Left lung (tissue), 10 donors: ENCODE data around the gene RMDN2. TPM values are rescaled to one million over a fixed set of nuclear protein-coding genes. Genes with fewer than 3 reads are reported as not detected.
A peak's percentile ranks its signal among the peaks of the same experiment; 100 is the strongest.

Source experiments
- ATAC-seq: fragments of 200-7000 bp; cut with Tn5 transposase; one replicate; pipeline ENCODE4 v1.9.1; 2020; ENCODE audit warnings: moderate library complexity
- DNase-seq, 4 donors: peaks; one replicate each; pipeline ENCODE4 v3.0.0-alpha.2; 2013 to 2020
- H3K27ac ChIP-seq, 2 donors: fragments of 200-600 bp; sonication (generic) in 1 of 2; one replicate each; pipeline versions ENCODE4 v1.5.0 to v1.8.0; 2020 to 2021
- H3K27me3 ChIP-seq, 2 donors: fragments of 200-600 bp; sonication (generic) in 1 of 2; one replicate each; pipeline versions ENCODE4 v1.5.0 to v1.8.0; 2020 to 2021
- H3K36me3 ChIP-seq, 2 donors: fragments of 200-600 bp; sonication (generic) in 1 of 2; one replicate each; pipeline versions ENCODE4 v1.5.0 to v1.8.0; 2020 to 2021
- H3K4me1 ChIP-seq, 2 donors: fragments of 200-600 bp; one replicate each; pipeline ENCODE4 v1.8.0; 2021
- H3K4me3 ChIP-seq, 2 donors: fragments of 200-600 bp; sonication (generic) in 1 of 2; one replicate each; pipeline versions ENCODE4 v1.5.0 to v1.8.0; 2020 to 2021; ENCODE audit warnings: mild to moderate bottlenecking in 1 of 2
- H3K9me3 ChIP-seq, 2 donors: fragments of 200-600 bp; sonication (generic) in 1 of 2; one replicate each; pipeline versions ENCODE4 v1.5.0 to v1.8.0; 2020 to 2021
- intact Hi-C, 2 donors: fragments of 100-400 bp; cut with DNase I; formaldehyde crosslinking; loops; one replicate each; pipeline versions ENCODE4 v1.11.2 to v1.14.2; 2022
- polyA plus RNA-seq, 6 donors: library from polyadenylated mRNA; unstranded; fragments of 120-200 nt; gene quantifications; one replicate each; pipeline ENCODE4 v1.2.1, GENCODE V29; 2013; ENCODE audit not compliant: insufficient read length in 6 of 6
- total RNA-seq, 2 donors: library from RNA; stranded (reverse); fragmentation: NEBNext Ultra II Directional; extraction: Animal tissue kit (Norgen Biotek cat#: 25700); gene quantifications; one replicate each; pipeline ENCODE4 v1.2.1, GENCODE V29; 2021
- TF ChIP-seq, protein P1 (sequence below), 2 donors: fragments of 200-600 bp; sonication (generic) in 1 of 2; IDR thresholded peaks; one replicate each; pipeline versions ENCODE4 v1.5.0 to v1.8.0; 2021; ENCODE audit warnings: antibody characterized with exemption in 2 of 2
- donor health status: DM: no; HTN: yes; CAD: no.
- donor health status: DM: no; HTN: no; CAD: no.

The RMDN2 gene
- total and polyA plus RNA-seq, 8 donors = 14.2 to 21.7 (median 16.6) TPM

DNA sequence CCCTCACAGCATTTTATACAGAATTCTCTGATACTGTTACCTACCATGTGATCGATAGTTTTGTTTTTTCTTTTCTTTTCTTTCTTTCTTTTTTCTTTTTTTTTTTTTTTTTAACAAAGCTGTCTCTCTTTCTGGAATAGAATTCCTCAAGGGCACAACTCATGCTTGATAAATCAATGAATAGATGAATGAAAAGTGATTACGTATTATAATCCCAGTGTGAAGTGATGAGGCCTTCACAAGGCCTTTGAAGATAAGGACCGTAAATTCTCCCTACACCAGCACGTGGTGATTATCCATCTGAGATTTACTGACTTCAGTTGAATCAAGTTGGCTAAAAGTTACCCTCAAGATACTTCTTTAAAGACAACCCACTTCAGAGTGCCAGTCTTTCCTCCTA, 46.6 kb upstream of the RMDN2 start:
- H3K9me3 ChIP-seq = no peaks in the 10 kb centered on the region
- no peak for ATAC-seq
- no peaks in the 10 kb centered on the region for H3K27me3 ChIP-seq
- TF ChIP-seq, protein P1, sequence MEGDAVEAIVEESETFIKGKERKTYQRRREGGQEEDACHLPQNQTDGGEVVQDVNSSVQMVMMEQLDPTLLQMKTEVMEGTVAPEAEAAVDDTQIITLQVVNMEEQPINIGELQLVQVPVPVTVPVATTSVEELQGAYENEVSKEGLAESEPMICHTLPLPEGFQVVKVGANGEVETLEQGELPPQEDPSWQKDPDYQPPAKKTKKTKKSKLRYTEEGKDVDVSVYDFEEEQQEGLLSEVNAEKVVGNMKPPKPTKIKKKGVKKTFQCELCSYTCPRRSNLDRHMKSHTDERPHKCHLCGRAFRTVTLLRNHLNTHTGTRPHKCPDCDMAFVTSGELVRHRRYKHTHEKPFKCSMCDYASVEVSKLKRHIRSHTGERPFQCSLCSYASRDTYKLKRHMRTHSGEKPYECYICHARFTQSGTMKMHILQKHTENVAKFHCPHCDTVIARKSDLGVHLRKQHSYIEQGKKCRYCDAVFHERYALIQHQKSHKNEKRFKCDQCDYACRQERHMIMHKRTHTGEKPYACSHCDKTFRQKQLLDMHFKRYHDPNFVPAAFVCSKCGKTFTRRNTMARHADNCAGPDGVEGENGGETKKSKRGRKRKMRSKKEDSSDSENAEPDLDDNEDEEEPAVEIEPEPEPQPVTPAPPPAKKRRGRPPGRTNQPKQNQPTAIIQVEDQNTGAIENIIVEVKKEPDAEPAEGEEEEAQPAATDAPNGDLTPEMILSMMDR (IDR thresholded peaks at IDR 0.05) = no peak
- no peak for DNase-seq
- H3K36me3 ChIP-seq = no peaks in the 10 kb centered on the region
- intact Hi-C loops = loop anchor here in 1 of 2 donors (10.0 kb wide), 1 partner anchor 464 kb away; no protein-coding TSS in a partner anchor
- no peaks in the 10 kb centered on the region for H3K4me1 ChIP-seq
- H3K4me3 ChIP-seq = no peak overlapping the region
- no peak overlapping the region for H3K27ac ChIP-seq

DNA sequence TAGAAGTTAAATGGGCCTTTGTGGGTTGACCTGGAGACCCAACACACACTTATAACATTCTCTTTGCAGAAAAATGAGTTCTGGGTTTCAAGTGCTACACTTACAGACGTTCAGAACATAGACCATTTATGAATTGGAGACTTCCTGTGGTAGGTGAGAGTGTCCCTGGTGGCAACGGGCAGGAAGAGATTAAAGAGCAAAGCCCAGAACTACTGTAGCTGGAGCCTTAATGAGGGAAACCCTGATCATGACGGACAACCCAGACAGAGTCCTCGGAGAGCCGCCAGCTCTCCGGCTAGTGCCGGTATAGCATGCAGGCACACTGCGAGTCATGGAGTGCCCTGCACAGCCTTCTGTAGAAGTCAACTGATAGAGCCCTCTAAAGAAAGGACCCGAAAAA, 44.5 kb upstream of the RMDN2 start:
- Histone ChIP-seq H3K27me3 (no peaks in the 10 kb centered on the region), H3K9me3 (no peaks in the 10 kb centered on the region), H3K36me3 (no peaks in the 10 kb centered on the region), H3K4me3 (no peak overlapping the region), H3K27ac (no peak overlapping the region), H3K4me1 (no peaks in the 10 kb centered on the region)
- DNase-seq = no peak
- ATAC-seq = no peak
- TF ChIP-seq, protein P1 (IDR thresholded peaks at IDR 0.05) = no peak
- intact Hi-C loops = no loop called here

DNA sequence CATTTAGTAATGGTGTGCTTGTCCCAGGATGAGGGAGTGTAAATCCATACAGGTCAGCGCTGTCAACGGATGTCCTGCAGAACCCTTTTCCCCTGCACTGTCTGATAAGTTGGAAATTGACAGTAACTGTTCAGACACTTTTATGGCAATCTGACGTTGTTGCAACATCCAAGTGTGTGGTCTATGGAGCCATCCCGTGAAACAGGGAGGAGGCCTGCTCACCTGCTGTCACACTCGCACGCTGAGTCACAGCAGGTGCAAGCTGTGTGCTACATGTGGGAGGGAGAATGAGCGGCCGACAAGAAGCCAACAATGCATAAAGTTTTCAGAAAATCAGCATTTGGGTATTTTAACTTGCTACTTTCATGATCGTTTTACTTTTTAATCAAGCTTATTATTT, 43.7 kb upstream of the RMDN2 start:
- intact Hi-C loops = no loop called here

DNA sequence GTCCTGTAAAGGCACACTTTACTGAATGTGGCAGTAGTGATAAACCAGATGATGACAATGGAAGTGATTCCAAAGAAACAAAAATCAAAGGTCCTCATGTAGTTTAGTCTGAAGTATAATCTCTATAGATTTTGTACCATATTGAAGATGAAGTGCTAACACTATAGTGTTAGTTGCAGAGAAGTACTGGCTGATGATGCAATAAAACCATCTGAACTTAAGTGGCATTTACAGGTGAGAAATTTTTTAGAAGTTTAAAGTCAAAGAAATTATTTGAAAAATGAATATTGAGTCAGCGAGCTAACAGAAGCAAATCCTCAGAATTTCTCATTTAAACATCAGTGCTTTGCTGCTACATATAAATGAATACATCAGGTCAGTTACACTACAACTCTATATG, 43.1 kb upstream of the RMDN2 start:
- Histone ChIP-seq H3K9me3 (no peaks in the 10 kb centered on the region), H3K27me3 (no peaks in the 10 kb centered on the region), H3K4me1 (no peaks in the 10 kb centered on the region), H3K27ac (no peak overlapping the region), H3K36me3 (no peaks in the 10 kb centered on the region), H3K4me3 (no peak overlapping the region)
- DNase-seq (no peak), ATAC-seq (no peak)
- TF ChIP-seq, protein P1 (IDR thresholded peaks at IDR 0.05) = no peak
- intact Hi-C loops = no loop called here

More for the DNA sequence above, 43.7 kb upstream of the RMDN2 start:
- Histone ChIP-seq H3K27ac (no peak overlapping the region), H3K4me3 (no peak overlapping the region), H3K27me3 (no peaks in the 10 kb centered on the region), H3K9me3 (no peaks in the 10 kb centered on the region), H3K36me3 (no peaks in the 10 kb centered on the region), H3K4me1 (no peaks in the 10 kb centered on the region)
- ATAC-seq (no peak), DNase-seq (no peak)
- TF ChIP-seq, protein P1 (IDR thresholded peaks at IDR 0.05) = no peak

- Histone ChIP-seq H3K27ac (no peak overlapping the region), H3K4me3 (no peak overlapping the region), H3K36me3 (no peaks in the 10 kb centered on the region), H3K4me1 (no peaks in the 10 kb centered on the region), H3K27me3 (no peaks in the 10 kb centered on the region), H3K9me3 (no peaks in the 10 kb centered on the region)
- ATAC-seq (no peak), DNase-seq (peak in 2 of 4 donors; percentile 43 to 45)
- TF ChIP-seq, protein P1 (IDR thresholded peaks at IDR 0.05) = no peak
- intact Hi-C loops = no loop called here
These were observed 41.6 kb upstream of the RMDN2 start for GRCh38 chr2:37883518-37883917.
